GM21526 (cell line): ENCODE results near the gene ATAD1.
"Not testable (repeated sequence)": the region's sequence is repeated elsewhere in the genome, so short reads cannot be mapped to it uniquely, and the experiment has no call there.

Experiments
- ATAC-seq: cut with Tn5 transposase; IDR thresholded peaks from one replicate; pipeline ENCODE4 v1.9.1; 2021; ENCODE audit warnings: moderate library complexity; ENCODE audit not compliant: unreplicated experiment, low FRiP score

ATAD1 gene

GRCh38 chr10:87804939-87805569, 13.0 kb downstream of the ATAD1 start:
- ATAC-seq, result no peak

DNA sequence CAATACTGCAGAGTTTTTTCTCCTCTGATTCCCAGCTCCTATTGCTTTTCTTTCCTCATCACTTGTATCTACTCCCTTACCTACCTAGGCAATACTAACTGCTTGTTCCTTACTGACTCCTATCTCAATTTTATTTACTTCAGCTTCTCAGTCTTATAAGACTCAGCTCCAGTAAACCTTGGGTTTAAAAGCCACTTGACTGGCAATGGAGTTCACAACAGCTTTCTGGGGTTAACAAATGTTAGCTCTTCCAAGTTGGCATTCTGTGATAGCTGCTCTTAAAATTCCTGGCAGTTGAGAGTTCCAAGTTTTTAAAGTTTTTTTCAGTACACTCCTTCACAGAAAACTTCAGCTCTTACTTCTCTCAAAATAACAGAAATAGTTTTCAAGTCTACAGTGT, 14.2 kb downstream of the ATAD1 start:
- no peak for ATAC-seq

GRCh38 chr10:87803328-87803727, 14.7 kb downstream of the ATAD1 start:
- no peak for ATAC-seq

DNA sequence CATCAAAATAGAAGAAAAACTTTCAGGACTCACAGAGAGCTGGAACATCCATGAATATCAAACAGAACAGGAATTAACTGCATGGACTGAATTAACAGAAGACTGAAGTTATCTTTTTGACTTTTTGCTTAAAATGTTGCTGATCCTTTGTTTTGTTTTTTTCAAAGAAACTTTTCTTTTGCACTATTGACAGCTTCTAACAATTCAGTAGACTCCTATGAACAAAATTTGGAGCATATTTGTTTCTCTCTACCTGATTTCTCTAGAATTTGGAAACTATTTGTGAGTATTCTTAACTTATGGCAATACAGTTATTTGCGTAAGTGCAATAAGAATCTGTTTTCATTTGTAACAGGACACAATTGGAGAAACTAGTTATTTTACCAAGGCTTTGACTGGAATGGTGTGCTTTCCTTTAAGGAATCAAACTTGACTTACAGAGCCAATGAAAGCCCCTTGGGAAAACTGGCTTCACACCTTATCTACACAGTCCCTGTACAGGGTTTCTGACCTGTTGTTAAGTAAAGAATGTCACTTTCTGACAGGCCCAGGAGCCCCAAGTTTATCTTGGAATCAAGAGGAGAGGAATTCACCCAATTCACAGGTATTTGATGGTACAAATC, 16.1 kb downstream of the ATAD1 start:
- ATAC-seq, result not testable (repeated sequence)

DNA sequence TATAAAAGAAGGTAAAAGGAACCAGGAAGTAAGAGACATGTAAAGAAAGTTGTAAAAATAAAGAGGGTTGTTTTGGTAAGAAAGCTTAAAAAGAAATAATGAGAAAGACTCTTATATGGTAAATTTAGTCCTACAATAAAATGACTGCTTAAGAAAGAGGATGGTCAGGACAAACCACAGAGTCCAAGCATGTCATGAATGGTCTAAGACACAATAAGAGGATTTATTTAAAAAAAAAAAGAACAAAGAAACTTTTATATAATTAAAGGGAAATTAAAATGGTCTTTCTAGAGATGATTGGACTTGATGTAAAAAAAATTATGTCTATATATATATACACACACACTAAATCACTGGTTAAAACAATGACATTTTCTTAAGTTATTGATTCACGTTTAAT, 18.2 kb downstream of the ATAD1 start:
- ATAC-seq, result no peak

DNA sequence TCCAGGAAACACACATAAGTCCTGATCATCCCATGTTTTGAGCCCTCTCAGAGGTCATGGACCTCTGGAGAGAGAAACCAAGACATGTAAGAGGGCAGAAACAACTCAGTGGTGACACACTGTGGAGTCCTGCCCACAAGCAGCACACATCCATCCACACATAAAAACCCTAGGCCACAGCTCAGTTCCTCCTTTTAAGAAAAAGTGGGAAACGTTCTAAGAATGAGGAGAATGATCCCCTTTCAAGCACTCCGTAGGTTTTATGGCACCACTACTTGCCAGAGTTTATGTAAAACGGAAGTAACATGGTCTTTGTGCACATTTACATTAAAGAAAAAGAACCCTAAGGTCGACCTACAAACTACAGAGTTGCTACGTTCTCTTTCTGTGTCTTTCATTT, 19.9 kb downstream of the ATAD1 start:
- ATAC-seq, result no peak

GRCh38 chr10:87794285-87794684, 23.7 kb downstream of the ATAD1 start:
- no peak for ATAC-seq

DNA sequence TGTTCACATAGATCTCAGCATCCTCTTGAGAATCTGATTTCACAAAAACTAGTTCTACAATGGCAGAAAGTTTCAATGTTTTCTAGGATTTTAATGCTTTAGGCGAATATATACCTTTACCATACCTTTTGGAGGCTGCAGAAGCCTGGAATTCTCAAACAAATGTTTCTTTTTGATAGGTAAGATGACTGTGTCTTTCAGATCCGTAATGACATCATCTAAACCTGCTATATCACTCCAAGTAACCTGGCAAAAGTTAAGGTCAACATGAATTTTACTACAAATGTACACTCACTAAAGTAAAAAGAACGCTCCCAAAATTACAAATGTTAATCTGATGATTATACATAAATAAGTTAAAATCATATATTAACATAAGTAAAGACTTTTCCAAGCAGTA, 27.8 kb downstream of the ATAD1 start:
- ATAC-seq, result no peak

GRCh38 chr10:87786421-87786820, 31.6 kb downstream of the ATAD1 start:
- ATAC-seq, result no peak

DNA sequence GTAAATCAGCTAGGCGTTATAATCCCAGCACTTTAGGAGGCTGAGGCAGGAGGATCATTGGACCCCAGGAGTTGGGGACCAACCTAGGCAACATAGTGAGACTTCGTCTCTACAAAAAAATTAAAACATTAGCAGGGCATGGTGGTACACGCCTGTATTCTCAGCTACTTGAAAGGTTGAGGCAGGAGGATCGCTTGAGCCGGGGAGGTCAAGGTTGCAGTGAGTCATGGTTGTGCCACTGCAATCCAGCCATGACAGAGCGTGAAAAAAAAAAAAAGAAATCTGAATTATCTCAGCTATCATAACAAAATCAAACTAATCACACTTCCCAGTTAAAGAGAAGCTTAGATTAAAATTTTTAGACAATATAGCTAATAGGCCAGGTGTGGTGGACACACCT, 35.3 kb downstream of the ATAD1 start:
- no peak for ATAC-seq

- ATAC-seq, result no peak
Measured at GRCh38 chr10:87781545-87781944, 36.5 kb downstream of the ATAD1 start.

DNA sequence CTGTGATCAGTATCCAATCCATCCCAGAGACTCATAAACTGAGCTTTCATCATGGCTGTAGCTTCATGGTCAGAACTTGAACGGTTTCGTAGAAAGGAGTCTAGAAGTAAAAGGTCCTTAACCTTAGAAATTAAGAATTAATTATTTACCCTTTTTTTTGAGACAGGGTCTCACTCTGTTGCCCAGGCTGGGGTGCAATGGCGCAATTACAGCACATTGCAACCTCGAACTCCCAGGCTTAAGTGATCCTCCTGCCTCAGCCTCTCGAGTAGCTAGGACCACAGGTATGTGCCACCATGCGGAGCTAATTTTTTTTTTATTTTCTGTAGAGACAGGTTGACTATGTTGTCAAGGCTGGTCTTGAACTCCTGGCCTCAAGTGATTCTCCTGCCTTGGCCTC, 41.7 kb downstream of the ATAD1 start:
- ATAC-seq, result no peak

DNA sequence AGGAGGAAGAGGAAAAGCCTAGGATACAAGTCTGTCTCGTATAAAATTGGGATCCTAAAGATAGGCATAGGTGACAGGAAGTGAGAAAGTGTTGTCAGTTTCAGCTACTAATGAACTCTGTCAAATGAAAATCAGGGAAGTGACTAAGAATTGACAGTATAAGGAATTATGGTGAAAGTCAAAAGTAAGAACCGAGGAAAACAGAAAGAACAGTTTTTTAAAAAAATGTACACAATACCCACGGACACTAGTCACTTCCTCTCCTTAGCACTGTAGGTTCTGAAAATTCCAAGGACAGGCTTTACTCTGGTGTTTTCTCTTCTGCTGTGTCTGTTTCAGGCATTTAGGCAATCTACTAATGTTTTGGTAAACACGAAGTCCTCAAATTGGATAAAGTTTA, 42.3 kb downstream of the ATAD1 start:
- ATAC-seq, result no peak

DNA sequence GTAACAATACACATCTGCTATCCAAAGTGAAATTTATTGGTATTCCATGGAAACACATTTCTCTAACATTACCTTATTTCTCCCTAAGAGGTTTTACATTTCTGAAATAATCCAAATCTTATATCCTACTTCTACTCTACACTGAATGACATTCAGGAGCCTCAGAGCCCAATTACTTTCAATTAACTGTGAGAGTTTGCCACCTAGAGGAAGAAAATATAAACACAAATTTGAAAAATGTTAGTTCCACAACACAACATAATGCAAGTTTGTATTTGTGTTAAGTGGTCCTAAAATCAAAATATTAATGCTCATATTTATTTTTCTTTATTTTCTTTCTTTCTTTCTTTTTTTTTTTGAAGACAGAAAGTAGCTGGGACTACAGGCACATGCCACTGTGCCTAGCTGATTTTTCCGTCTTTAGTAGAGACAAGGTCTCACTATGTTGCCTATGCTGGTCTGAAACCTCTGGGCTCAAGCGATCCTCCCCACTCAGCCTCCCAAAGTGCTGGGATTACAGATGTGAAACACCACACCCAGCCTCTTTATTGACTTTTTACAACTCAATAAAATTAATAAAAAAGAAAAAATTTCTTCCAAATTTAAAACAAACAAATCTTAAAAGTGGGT, 46.0 kb downstream of the ATAD1 start:
- ATAC-seq, result no peak

DNA sequence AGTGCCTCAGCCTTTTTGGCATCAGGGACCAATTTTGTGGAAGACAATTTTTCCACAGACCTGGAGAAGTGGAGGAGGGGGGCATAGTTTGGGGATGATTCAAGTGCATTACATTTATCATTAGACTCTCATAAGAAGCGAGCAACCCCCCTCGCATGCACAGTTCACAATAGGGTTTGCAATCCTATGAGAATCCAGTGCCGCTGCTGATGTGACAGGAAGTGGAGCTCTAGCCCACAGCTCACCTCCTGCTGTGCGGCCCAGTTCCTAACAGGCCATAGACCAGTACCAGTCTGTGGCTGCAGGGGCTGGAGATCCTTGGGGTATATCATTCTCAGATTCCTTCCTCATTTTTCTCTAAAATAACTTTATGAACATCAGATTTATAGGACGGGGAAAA, 50.8 kb downstream of the ATAD1 start:
- no peak for ATAC-seq

DNA sequence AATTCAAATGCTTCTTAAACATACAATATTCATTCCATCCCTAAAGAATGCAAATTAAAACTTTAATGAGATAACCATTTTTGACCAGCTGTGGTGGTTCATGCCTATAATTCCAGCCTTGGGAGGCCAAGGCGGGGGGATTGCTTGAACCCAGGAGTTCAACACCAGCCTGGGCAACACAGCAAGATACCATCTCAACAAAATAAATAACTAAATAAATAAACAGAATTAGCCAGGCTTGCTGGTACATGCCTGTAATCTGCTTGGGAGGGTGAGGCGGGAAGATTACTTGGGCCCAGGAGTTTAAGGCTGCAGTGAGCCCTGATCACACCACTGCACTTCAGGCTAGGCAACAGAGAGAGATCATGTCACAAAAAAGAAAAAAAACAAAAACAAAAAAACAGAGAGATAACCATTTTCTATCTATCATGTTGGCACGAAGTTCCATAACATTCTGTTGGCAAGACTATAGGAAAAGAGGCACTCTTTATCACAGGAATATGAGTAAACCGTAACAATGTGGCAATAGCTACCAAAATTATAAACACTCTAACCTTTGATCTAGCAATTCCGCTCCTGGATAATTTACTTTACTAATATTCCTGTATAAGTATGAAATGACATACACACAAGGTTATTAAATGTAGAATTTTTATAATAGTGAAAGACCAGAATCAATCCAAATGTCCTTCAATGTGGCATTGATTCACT, 52.2 kb downstream of the ATAD1 start:
- no peak for ATAC-seq

GRCh38 chr10:87764072-87764934, 53.7 kb downstream of the ATAD1 start:
- no peak for ATAC-seq

DNA sequence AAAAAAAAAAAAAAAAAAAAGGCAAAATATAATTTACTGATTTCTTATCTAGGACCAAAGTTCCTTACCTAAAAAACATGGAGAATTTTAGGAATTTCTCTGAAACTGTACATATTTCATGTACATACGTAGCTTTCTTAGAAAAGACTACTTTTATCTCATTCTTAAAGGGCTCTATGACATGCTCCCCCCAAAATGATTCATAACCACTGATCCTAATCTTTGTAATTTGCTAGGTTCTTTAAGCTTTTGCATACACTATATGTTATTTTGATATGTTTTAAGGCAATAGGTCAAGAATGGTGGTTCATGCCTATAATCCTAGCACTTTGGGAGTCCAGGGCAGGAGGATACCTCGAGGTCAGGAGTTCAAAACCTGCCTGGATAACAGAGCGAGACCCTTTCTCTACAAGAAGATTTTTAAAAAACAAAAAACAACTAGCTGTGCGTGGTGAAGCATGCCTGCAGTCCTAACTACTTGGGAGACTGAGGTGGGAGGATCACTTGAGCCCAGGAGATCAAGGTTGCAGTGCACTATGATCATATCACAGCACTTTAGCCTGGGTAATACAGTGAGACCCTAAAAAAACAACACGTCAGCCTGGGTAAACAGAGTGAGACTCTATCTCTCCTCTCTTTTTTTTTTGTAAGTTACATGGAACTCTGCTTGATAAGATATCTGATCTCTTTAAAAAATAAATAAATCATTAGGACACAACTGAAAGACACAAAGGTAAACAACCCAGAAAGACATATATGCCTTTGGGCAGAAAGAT, 54.8 kb downstream of the ATAD1 start:
- ATAC-seq, result no peak

DNA sequence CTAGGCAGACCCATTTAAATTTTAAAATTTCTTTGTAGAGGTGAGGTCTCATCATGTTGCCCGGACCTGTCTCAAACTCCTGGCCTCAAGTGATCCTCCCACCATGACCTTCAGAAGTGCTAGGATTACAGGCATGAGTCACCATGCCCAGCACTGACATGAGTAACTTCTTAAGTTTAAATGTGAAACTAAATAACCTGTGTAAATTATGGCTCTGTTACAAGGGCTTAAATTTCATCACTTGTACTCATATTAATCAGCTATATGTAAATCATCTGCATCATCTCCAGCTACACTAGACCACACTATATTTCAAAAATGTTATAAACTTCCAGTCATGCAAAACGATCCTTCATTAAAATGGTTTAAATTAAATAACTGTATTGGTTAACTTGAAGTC, 56.1 kb downstream of the ATAD1 start:
- ATAC-seq, result no peak

DNA sequence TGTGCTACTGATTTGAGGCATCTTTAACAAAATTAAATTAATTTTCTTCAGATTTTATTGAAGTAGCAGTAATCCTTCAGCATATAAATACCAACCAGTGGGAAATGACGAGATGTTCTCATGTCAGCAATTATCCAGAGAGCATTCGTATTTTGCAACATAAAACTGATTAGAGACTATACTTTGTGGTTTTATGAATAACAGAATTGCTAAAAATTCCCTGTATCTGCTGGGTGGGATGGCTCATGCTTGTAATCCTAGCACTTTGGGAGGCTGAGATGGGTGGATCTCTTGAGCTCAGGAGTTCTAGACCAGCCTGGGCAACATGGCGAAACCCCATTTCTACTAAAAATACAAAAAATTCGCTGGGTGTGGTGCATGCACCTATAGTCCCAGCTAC, 56.9 kb downstream of the ATAD1 start:
- ATAC-seq, result no peak
